ENCODE results near the gene RAB14. TPM values are rescaled to one million over a fixed set of nuclear protein-coding genes. Genes with fewer than 3 reads are reported as not detected.

RAB14 gene
- total and polyA plus RNA-seq, 4 donors: 26.3 to 108 (median 55.9) TPM

DNA sequence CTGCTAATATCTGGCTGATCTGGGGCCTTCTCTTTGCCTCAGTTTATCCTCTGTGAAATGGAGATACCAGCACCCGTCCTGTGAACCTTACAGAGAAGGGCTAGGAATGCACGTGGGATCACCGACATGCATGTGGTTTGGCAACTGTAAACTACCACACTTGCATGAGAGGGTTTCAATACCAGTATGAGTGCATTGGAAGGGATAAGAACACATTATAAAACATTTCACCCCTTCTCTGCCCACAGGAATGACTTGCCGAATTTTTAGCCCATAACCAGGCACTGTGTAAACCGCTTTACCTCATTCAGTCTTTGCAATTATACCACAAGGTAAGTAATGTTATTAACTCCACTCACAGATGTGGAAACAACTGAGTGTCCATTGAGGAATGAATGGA is 8.9 kb upstream of the RAB14 start:
- Histone ChIP-seq H3K36me3 (ENCODE audit: control insufficient read depth in 4 of 4, insufficient read depth in 4 of 4, low read length in 4 of 4) (no peaks in the 10 kb centered on the region), H3K4me3 (no peak overlapping the region), H3K4me1 (ENCODE audit: control insufficient read depth in 5 of 5, insufficient read depth in 5 of 5, low read length in 5 of 5) (no peaks in the 10 kb centered on the region), H3K9me3 (ENCODE audit: control insufficient read depth in 4 of 4, insufficient read depth in 3 of 4, low read length in 3 of 4) (no peaks in the 10 kb centered on the region), H3K9ac (ENCODE audit: insufficient read depth in 1 of 2, low read length in 2 of 2) (no peak overlapping the region), H3K27me3 (ENCODE audit: control insufficient read depth in 3 of 3, insufficient read depth in 3 of 3, low read length in 2 of 3) (no peaks in the 10 kb centered on the region), H3K27ac (ENCODE audit: low read depth in 1 of 2, low read length in 1 of 2) (no peak overlapping the region)
- DNase-seq (no peak), ATAC-seq (ENCODE audit: insufficient read depth, low FRiP score) (no peak)
- WGBS, 2 donors: 82 to 83% methylated on average over 5 of the region's 5 CpGs
- TF ChIP-seq, protein P1, sequence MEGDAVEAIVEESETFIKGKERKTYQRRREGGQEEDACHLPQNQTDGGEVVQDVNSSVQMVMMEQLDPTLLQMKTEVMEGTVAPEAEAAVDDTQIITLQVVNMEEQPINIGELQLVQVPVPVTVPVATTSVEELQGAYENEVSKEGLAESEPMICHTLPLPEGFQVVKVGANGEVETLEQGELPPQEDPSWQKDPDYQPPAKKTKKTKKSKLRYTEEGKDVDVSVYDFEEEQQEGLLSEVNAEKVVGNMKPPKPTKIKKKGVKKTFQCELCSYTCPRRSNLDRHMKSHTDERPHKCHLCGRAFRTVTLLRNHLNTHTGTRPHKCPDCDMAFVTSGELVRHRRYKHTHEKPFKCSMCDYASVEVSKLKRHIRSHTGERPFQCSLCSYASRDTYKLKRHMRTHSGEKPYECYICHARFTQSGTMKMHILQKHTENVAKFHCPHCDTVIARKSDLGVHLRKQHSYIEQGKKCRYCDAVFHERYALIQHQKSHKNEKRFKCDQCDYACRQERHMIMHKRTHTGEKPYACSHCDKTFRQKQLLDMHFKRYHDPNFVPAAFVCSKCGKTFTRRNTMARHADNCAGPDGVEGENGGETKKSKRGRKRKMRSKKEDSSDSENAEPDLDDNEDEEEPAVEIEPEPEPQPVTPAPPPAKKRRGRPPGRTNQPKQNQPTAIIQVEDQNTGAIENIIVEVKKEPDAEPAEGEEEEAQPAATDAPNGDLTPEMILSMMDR (IDR thresholded peaks at IDR 0.05; ENCODE audit: control extremely low read depth, extremely low read depth): no peak

DNA sequence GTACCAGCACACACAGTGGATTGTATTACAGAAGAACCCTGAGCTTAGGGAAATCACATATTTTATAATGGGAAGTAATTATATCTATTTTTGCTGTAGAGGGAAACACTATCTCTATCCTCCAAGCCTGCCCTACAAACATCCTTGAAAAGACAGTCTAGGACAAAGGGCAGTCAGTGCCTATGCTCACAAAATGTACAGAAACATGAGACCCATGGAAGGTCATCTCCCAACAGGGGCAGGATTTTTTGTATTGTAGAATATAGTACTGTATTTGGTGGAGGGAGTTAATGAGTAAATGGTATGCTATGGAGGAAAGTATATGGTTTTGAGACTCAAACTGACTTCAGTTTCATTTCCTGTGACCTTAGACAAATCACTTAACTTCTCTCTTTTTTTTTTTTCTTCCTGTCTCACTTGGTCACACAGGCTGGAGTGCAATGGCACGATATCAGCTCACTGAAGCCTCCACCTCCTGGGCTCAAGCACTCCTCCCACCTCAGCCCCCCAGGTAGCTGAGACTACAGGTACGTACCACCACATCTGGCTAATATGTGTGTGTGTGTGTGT is 5.8 kb upstream of the RAB14 start:
- Histone ChIP-seq H3K9me3 (ENCODE audit: control insufficient read depth in 4 of 4, insufficient read depth in 3 of 4, low read length in 3 of 4) (no peaks in the 10 kb centered on the region), H3K27me3 (ENCODE audit: control insufficient read depth in 3 of 3, insufficient read depth in 3 of 3, low read length in 2 of 3) (no peaks in the 10 kb centered on the region), H3K36me3 (ENCODE audit: control insufficient read depth in 4 of 4, insufficient read depth in 4 of 4, low read length in 4 of 4) (no peaks in the 10 kb centered on the region), H3K9ac (ENCODE audit: insufficient read depth in 1 of 2, low read length in 2 of 2) (no peak overlapping the region), H3K4me3 (no peak overlapping the region), H3K4me1 (ENCODE audit: control insufficient read depth in 5 of 5, insufficient read depth in 5 of 5, low read length in 5 of 5) (peaks cover 0 to under 1% (median 0%) of the 10 kb centered on the region in 5 donors), H3K27ac (ENCODE audit: low read depth in 1 of 2, low read length in 1 of 2) (no peak overlapping the region)
- TF ChIP-seq, protein P1 (IDR thresholded peaks at IDR 0.05; ENCODE audit: control extremely low read depth, extremely low read depth): no peak
- 55 to 71% methylated on average over 2 of the region's 2 CpGs for WGBS, 2 donors
- DNase-seq (no peak), ATAC-seq (ENCODE audit: insufficient read depth, low FRiP score) (peak; percentile 27)

- H3K9me3 ChIP-seq (ENCODE audit: control insufficient read depth in 4 of 4, insufficient read depth in 3 of 4, low read length in 3 of 4): no peaks in the 10 kb centered on the region
- TF ChIP-seq, protein P1 (IDR thresholded peaks at IDR 0.05; ENCODE audit: control extremely low read depth, extremely low read depth): no peak
- no peak overlapping the region for H3K4me3 ChIP-seq
- no peaks in the 10 kb centered on the region for H3K27me3 ChIP-seq (ENCODE audit: control insufficient read depth in 3 of 3, insufficient read depth in 3 of 3, low read length in 2 of 3)
- H3K27ac ChIP-seq (ENCODE audit: low read depth in 1 of 2, low read length in 1 of 2): no peak overlapping the region
- H3K36me3 ChIP-seq (ENCODE audit: control insufficient read depth in 4 of 4, insufficient read depth in 4 of 4, low read length in 4 of 4): no peaks in the 10 kb centered on the region
- ATAC-seq (ENCODE audit: insufficient read depth, low FRiP score) (no peak), DNase-seq (no peak)
- 65 to 75% methylated on average over 8 of the region's 8 CpGs for WGBS, 2 donors
- H3K4me1 ChIP-seq (ENCODE audit: control insufficient read depth in 5 of 5, insufficient read depth in 5 of 5, low read length in 5 of 5): peaks cover 0 to 5% (median 0%) of the 10 kb centered on the region in 5 donors
- H3K9ac ChIP-seq (ENCODE audit: insufficient read depth in 1 of 2, low read length in 2 of 2): no peak overlapping the region
Measured at GRCh38 chr9:121206516-121207370, 5.1 kb upstream of the RAB14 start.
